OCI-LY7 (cell line): ENCODE results near the gene PGRMC2. TPM values are rescaled to one million over a fixed set of nuclear protein-coding genes. Genes with fewer than 3 reads are reported as not detected.

Source experiments
- BruUV-seq: library from RNA; stranded (reverse); fragments of 400-500 nt; replicated peaks from 2 replicates; lab custom pipeline; 2021; lab: Mats Ljungman, UMichigan
- CTCF ChIA-PET: fragments of 300-600 bp; sonication (Branson Sonifier 250); formaldehyde crosslinking; loops from one replicate; lab custom pipeline; 2022; ENCODE audit warnings: antibody characterized with exemption; ENCODE audit not compliant: unreplicated experiment; lab: Charles Lee
- POLR2A ChIA-PET: fragments of 300-600 bp; sonication (Branson Sonifier 250); formaldehyde crosslinking; loops from one replicate; lab custom pipeline; 2022; ENCODE audit warnings: antibody characterized with exemption; lab: Charles Lee
- DNase-seq: peaks from one replicate; pipeline ENCODE4 v3.0.0-alpha.2; 2015; ENCODE audit warnings: low spot score
- H2AFZ ChIP-seq: fragments of 200-600 bp; sonication (generic), shearing (Covaris generic); 2 replicates; pipeline ENCODE4 v1.6.1; 2014; ENCODE audit warnings: mild to moderate bottlenecking, antibody characterized with exemption, low read length, moderate library complexity
- H3K27ac ChIP-seq: fragments of 200-600 bp; sonication (generic); 2 replicates; pipeline ENCODE4 v1.5.1; 2014; ENCODE audit warnings: mixed run types, low read depth, mild to moderate bottlenecking, moderate library complexity, low read length, inconsistent platforms; ENCODE audit not compliant: poor library complexity, severe bottlenecking
- H3K36me3 ChIP-seq: fragments of 200-600 bp; sonication (generic); 2 replicates; pipeline ENCODE4 v1.6.1; 2014; ENCODE audit warnings: mild to moderate bottlenecking, antibody characterized with exemption, low read length, moderate library complexity, mixed read lengths; ENCODE audit not compliant: insufficient read depth
- H3K4me1 ChIP-seq: fragments of 200-600 bp; sonication (generic); 2 replicates; pipeline ENCODE4 v1.5.1; 2014; ENCODE audit warnings: mild to moderate bottlenecking, low read length; ENCODE audit not compliant: insufficient read depth, poor library complexity, severe bottlenecking
- H3K4me2 ChIP-seq: fragments of 200-600 bp; sonication (generic); 2 replicates; pipeline ENCODE4 v1.6.1; 2014; ENCODE audit warnings: mild to moderate bottlenecking, low read length
- H3K4me3 ChIP-seq: fragments of 200-600 bp; sonication (generic); 2 replicates; pipeline ENCODE4 v1.5.1; 2014; ENCODE audit warnings: mild to moderate bottlenecking, low read depth, low read length; ENCODE audit not compliant: poor library complexity, severe bottlenecking
- H3K79me2 ChIP-seq: fragments of 200-600 bp; sonication (generic); 2 replicates; pipeline ENCODE4 v1.6.1; 2016; ENCODE audit warnings: low read depth, mild to moderate bottlenecking, low read length, moderate library complexity, mixed read lengths; ENCODE audit not compliant: insufficient read depth
- H3K9me2 ChIP-seq: fragments of 200-600 bp; sonication (generic); 2 replicates; pipeline ENCODE4 v1.6.1; 2016; ENCODE audit warnings: mild to moderate bottlenecking, low read length, mixed read lengths; ENCODE audit not compliant: insufficient read depth
- H3K9me3 ChIP-seq: fragments of 200-600 bp; sonication (generic); 2 replicates; pipeline ENCODE4 v1.6.1; 2014; ENCODE audit warnings: mild to moderate bottlenecking, mixed run types, low read length, mixed read lengths
- H4K20me1 ChIP-seq: fragments of 200-600 bp; sonication (generic); 2 replicates; pipeline ENCODE4 v1.6.1; 2014; ENCODE audit warnings: mild to moderate bottlenecking, antibody characterized with exemption, low read length, moderate library complexity, mixed read lengths; ENCODE audit not compliant: insufficient read depth
- EZH2phosphoT487 ChIP-seq: fragments of 200-600 bp; sonication (generic); IDR thresholded peaks from 2 replicates; pipeline ENCODE4 v1.6.1; 2018; ENCODE audit warnings: low read depth, borderline replicate concordance, mild to moderate bottlenecking, mixed run types, antibody characterized with exemption, low read length, moderate library complexity, mixed read lengths
- intact Hi-C: fragments of 100-400 bp; cut with micrococcal nuclease; formaldehyde crosslinking; loops from one replicate; pipeline ENCODE4 v1.10.0; 2022; ENCODE audit not compliant: unreplicated experiment
- total RNA-seq, 2 experiments: library from RNA; depleted of rRNA in 1 of 2; stranded (reverse); fragments of >200 nt in 1 of 2; shearing (Covaris generic) in 1 of 2; gene quantifications; 2 replicates each; pipeline ENCODE4 v1.2.3, GENCODE V29; 2014 to 2022
- TF ChIP-seq, protein P1 (sequence below): fragments of 200-600 bp; sonication (generic); conservative IDR thresholded peaks from 2 replicates; pipeline ENCODE4 v1.5.1; 2014; ENCODE audit warnings: mild to moderate bottlenecking, antibody characterized with exemption, low read length, moderate library complexity, mixed read lengths

The PGRMC2 gene
- total RNA-seq, 2 experiments from 2014 or later = 10.5 to 45.3 TPM

DNA sequence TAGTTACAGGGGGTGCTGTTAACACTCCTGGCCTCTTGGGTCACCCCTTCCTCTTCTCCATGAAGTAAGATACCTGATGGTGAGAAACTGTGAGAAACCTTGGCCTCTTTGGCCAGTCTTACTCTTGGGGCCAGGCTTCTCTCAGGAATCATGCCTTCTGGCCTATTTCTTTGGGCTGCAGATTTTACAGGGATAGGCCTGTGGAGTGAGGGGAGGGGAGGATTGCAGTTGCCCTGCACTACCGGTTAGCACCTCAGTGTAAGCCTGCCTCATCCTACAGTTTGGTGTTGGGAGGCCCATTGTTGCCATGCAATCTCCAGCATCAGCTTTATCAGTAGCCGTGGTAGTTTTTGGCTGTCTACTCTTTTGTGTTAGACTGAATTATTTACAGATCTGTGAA lies 7.6 kb upstream of the PGRMC2 start:
- POLR2A ChIA-PET = interaction anchor here (0.9 to 3.4 kb wide), 2 partner anchors 10 to 36 kb away, joined by 3 to 14 read pairs; no protein-coding TSS in a partner anchor

DNA sequence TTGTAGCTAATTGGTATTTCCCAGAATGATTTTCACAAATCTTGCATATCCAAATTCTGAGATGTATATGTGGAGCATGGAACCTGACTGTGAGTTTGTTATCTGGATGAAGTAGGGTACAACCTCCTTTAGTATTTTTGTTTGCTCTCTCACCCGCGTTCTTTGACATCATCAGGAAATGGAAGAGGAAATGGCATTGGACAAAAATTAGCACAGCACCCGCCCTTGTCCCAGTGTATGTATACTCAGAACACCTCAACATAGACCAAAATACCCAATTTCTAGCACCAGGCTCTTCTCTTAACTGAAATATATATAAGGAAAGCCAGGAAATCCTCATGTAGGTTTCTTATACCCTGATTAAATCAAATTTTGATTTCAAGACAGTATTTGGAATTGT lies 6.9 kb upstream of the PGRMC2 start:
- no peak overlapping the region for H2AFZ ChIP-seq
- no peaks in the 10 kb centered on the region for H3K9me2 ChIP-seq
- no peaks in the 10 kb centered on the region for H3K36me3 ChIP-seq
- TF ChIP-seq, protein P1, sequence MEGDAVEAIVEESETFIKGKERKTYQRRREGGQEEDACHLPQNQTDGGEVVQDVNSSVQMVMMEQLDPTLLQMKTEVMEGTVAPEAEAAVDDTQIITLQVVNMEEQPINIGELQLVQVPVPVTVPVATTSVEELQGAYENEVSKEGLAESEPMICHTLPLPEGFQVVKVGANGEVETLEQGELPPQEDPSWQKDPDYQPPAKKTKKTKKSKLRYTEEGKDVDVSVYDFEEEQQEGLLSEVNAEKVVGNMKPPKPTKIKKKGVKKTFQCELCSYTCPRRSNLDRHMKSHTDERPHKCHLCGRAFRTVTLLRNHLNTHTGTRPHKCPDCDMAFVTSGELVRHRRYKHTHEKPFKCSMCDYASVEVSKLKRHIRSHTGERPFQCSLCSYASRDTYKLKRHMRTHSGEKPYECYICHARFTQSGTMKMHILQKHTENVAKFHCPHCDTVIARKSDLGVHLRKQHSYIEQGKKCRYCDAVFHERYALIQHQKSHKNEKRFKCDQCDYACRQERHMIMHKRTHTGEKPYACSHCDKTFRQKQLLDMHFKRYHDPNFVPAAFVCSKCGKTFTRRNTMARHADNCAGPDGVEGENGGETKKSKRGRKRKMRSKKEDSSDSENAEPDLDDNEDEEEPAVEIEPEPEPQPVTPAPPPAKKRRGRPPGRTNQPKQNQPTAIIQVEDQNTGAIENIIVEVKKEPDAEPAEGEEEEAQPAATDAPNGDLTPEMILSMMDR = no peak
- no peak for TF ChIP-seq EZH2phosphoT487
- no peaks in the 10 kb centered on the region for H4K20me1 ChIP-seq
- no peak for DNase-seq
- H3K4me1 ChIP-seq = peaks cover 2% of the 10 kb centered on the region
- ChIA-PET POLR2A (interaction anchor here (0.6 to 3.4 kb wide), 3 partner anchors 11 to 91 kb away, joined by 3 to 14 read pairs (median 3); no protein-coding TSS in a partner anchor), CTCF (no interaction called here)
- H3K27ac ChIP-seq = no peak overlapping the region
- H3K4me2 ChIP-seq = no peak overlapping the region
- intact Hi-C loops = no loop called here
- no peaks in the 10 kb centered on the region for H3K9me3 ChIP-seq
- BruUV-seq = no TSS peak
- no peak overlapping the region for H3K4me3 ChIP-seq
- H3K79me2 ChIP-seq = peaks cover under 1% of the 10 kb centered on the region; the same call in 1 of the 2 replicates

More for the DNA sequence above, 7.6 kb upstream of the PGRMC2 start:
- H3K9me3 ChIP-seq = no peaks in the 10 kb centered on the region
- H3K79me2 ChIP-seq = no peaks in the 10 kb centered on the region
- H3K4me2 ChIP-seq = no peak overlapping the region
- no peaks in the 10 kb centered on the region for H3K36me3 ChIP-seq
- H2AFZ ChIP-seq = no peak overlapping the region
- DNase-seq = no peak
- no peaks in the 10 kb centered on the region for H3K4me1 ChIP-seq
- H3K4me3 ChIP-seq = no peak overlapping the region
- H4K20me1 ChIP-seq = no peaks in the 10 kb centered on the region
- no TSS peak for BruUV-seq
- intact Hi-C loops = no loop called here
- no peak for TF ChIP-seq EZH2phosphoT487
- TF ChIP-seq, protein P1 = no peak
- H3K9me2 ChIP-seq = no peaks in the 10 kb centered on the region
- no peak overlapping the region for H3K27ac ChIP-seq
- CTCF ChIA-PET = no interaction called here

DNA sequence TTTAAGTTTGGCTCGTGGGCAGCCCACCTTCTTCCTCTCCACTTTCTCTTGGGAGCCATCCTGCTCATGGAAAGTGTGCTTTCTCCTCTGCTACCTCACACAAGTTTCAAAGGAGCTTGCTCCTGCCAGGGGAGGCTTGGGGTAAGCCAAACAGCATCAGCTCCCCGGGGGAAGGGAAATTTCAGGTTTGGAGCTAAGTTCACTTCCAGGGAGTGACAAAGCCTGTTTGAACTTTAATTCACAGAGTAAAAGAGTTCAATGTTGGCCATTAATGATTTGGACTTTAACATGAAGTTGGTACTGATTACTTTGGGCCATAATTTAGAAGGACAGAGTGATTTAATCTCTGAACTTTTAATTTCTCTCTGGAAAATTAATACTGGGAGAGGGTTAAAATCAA lies 4.7 kb upstream of the PGRMC2 start:
- H3K4me1 ChIP-seq = peaks cover 5% of the 10 kb centered on the region
- no peak overlapping the region for H3K27ac ChIP-seq
- no peak overlapping the region for H3K4me3 ChIP-seq
- H3K79me2 ChIP-seq = peaks cover 12% of the 10 kb centered on the region; the same call in 1 of the 2 replicates
- no peaks in the 10 kb centered on the region for H3K9me2 ChIP-seq
- H3K4me2 ChIP-seq = no peak overlapping the region
- no peak for TF ChIP-seq EZH2phosphoT487
- TF ChIP-seq, protein P1 = no peak
- H2AFZ ChIP-seq = no peak overlapping the region
- no peaks in the 10 kb centered on the region for H3K36me3 ChIP-seq
- POLR2A ChIA-PET = interaction anchor here (0.6 kb wide), 2 partner anchors 243 to 373 kb away, joined by 3 to 4 read pairs; no protein-coding TSS in a partner anchor
- H3K9me3 ChIP-seq = no peaks in the 10 kb centered on the region
- intact Hi-C loops = no loop called here
- DNase-seq = no peak
- BruUV-seq = no TSS peak
- H4K20me1 ChIP-seq = no peaks in the 10 kb centered on the region
- CTCF ChIA-PET = no interaction called here
